ENCODE data around the gene ENPP4.

Gene ENPP4

DNA sequence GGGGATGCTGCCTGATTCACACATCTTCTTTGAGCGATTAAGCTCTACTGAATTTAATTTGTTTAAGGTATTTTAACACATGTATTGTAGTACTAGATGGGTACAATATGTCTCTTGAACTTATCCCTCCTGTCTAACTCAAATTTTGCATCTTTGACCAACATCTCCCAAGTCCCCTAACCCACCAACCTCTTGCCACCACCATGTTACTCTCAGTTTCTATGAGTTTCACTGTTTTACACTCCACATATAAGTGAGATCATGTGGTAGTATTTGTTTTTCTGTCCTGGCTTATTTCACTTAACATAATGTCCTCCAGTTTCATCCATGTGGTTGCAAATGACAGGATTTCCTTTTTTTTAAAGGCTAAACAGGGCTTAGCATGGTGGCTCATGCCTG is 38.7 kb upstream of the ENPP4 start:
- TF ChIP-seq EZH2phosphoT487 (IDR thresholded peaks at IDR 0.05; ENCODE audit: borderline replicate concordance, low read length) = no peak
- TF ChIP-seq, protein P1, sequence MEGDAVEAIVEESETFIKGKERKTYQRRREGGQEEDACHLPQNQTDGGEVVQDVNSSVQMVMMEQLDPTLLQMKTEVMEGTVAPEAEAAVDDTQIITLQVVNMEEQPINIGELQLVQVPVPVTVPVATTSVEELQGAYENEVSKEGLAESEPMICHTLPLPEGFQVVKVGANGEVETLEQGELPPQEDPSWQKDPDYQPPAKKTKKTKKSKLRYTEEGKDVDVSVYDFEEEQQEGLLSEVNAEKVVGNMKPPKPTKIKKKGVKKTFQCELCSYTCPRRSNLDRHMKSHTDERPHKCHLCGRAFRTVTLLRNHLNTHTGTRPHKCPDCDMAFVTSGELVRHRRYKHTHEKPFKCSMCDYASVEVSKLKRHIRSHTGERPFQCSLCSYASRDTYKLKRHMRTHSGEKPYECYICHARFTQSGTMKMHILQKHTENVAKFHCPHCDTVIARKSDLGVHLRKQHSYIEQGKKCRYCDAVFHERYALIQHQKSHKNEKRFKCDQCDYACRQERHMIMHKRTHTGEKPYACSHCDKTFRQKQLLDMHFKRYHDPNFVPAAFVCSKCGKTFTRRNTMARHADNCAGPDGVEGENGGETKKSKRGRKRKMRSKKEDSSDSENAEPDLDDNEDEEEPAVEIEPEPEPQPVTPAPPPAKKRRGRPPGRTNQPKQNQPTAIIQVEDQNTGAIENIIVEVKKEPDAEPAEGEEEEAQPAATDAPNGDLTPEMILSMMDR (IDR thresholded peaks at IDR 0.05; ENCODE audit: low read depth, low read length, poor library complexity, severe bottlenecking) = no peak
- Histone ChIP-seq H3F3A (ENCODE audit: control insufficient read depth, insufficient read depth) (no peaks in the 10 kb centered on the region), H3K27me3 (ENCODE audit: control insufficient read depth, low read length) (peaks cover 8% of the 10 kb centered on the region), H3K4me3 (ENCODE audit: low read length) (no peak overlapping the region), H3K9me3 (ENCODE audit: control insufficient read depth, insufficient read depth, low read length) (no peaks in the 10 kb centered on the region), H3K27ac (ENCODE audit: low read depth, low read length) (no peak overlapping the region), H3K9me2 (replicated peaks; ENCODE audit: control insufficient read depth, low read length) (no peaks in the 10 kb centered on the region), H3K4me2 (ENCODE audit: low read length) (no peak overlapping the region), H3K36me3 (ENCODE audit: control insufficient read depth, low read length) (no peaks in the 10 kb centered on the region), H4K20me1 (ENCODE audit: control insufficient read depth, insufficient read depth, low read depth, low read length) (no peaks in the 10 kb centered on the region), H3K4me1 (ENCODE audit: control insufficient read depth, low read length) (no peaks in the 10 kb centered on the region), H3K79me2 (ENCODE audit: control insufficient read depth, low read length) (no peaks in the 10 kb centered on the region)

DNA sequence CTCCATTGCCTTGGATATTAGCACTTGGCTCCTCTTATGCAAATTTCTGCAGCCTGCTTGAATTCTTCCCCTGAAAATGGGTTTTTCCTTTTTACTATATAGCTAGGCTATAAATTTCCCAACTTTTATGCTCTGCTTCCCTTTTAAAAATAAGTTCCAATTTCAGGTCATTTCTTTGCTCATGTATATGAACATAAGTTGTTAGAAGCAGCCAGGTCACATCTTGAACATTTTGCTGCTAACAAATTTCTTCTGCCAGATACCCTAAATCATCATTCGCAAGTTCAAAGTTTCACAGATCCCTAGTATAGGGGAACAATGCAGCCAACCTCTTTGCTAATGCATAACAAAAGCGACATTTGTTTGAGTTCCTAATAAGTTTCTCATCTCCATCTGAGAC is 34.5 kb upstream of the ENPP4 start:
- Histone ChIP-seq H3K27ac (ENCODE audit: low read depth, low read length) (no peak overlapping the region), H3K27me3 (ENCODE audit: control insufficient read depth, low read length) (no peaks in the 10 kb centered on the region), H3K4me2 (ENCODE audit: low read length) (no peak overlapping the region), H3F3A (ENCODE audit: control insufficient read depth, insufficient read depth) (no peaks in the 10 kb centered on the region), H3K4me3 (ENCODE audit: low read length) (no peak overlapping the region), H4K20me1 (ENCODE audit: control insufficient read depth, insufficient read depth, low read depth, low read length) (no peaks in the 10 kb centered on the region), H3K9me3 (ENCODE audit: control insufficient read depth, insufficient read depth, low read length) (no peaks in the 10 kb centered on the region), H3K36me3 (ENCODE audit: control insufficient read depth, low read length) (no peaks in the 10 kb centered on the region), H3K9me2 (replicated peaks; ENCODE audit: control insufficient read depth, low read length) (no peaks in the 10 kb centered on the region), H3K79me2 (ENCODE audit: control insufficient read depth, low read length) (no peaks in the 10 kb centered on the region), H3K4me1 (ENCODE audit: control insufficient read depth, low read length) (no peaks in the 10 kb centered on the region)
- TF ChIP-seq, protein P1 (IDR thresholded peaks at IDR 0.05; ENCODE audit: low read depth, low read length, poor library complexity, severe bottlenecking) = no peak
- no peak for TF ChIP-seq EZH2phosphoT487 (IDR thresholded peaks at IDR 0.05; ENCODE audit: borderline replicate concordance, low read length)

- H3K4me3 ChIP-seq (ENCODE audit: low read length) = no peak overlapping the region
- H3K9me2 ChIP-seq (replicated peaks; ENCODE audit: control insufficient read depth, low read length) = no peaks in the 10 kb centered on the region
- H3K4me2 ChIP-seq (ENCODE audit: low read length) = no peak overlapping the region
- no peaks in the 10 kb centered on the region for H3K79me2 ChIP-seq (ENCODE audit: control insufficient read depth, low read length)
- H3K4me1 ChIP-seq (ENCODE audit: control insufficient read depth, low read length) = no peaks in the 10 kb centered on the region
- no peaks in the 10 kb centered on the region for H3K27me3 ChIP-seq (ENCODE audit: control insufficient read depth, low read length)
- no peak overlapping the region for H3K27ac ChIP-seq (ENCODE audit: low read depth, low read length)
- no peaks in the 10 kb centered on the region for H3K36me3 ChIP-seq (ENCODE audit: control insufficient read depth, low read length)
- no peaks in the 10 kb centered on the region for H3K9me3 ChIP-seq (ENCODE audit: control insufficient read depth, insufficient read depth, low read length)
- TF ChIP-seq EZH2phosphoT487 (IDR thresholded peaks at IDR 0.05; ENCODE audit: borderline replicate concordance, low read length) = no peak
- TF ChIP-seq, protein P1 (IDR thresholded peaks at IDR 0.05; ENCODE audit: low read depth, low read length, poor library complexity, severe bottlenecking) = no peak
- no peaks in the 10 kb centered on the region for H4K20me1 ChIP-seq (ENCODE audit: control insufficient read depth, insufficient read depth, low read depth, low read length)
- H3F3A ChIP-seq (ENCODE audit: control insufficient read depth, insufficient read depth) = no peaks in the 10 kb centered on the region
Measured at GRCh38 chr6:46097366-46097765, 32.4 kb upstream of the ENPP4 start.

DNA sequence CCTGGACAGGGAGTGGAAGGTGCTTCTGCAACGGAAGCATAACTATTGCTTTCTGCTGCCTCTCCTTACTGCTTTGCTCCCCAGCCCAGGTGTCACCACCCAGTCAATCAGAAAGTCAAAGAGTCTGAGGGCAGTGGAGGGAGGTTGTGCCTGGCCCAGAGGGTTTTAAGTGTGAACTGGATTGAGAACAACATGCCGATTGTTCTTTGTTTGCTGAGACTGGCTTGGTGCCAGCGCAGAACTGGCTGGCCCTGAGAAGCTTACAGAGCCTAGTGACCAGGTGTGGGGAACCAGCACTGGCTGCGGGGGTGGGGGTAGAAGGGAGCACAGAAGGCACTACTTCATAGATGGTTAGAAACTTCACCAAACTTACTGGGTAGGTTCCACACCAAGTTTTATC is 31.1 kb upstream of the ENPP4 start:
- no peaks in the 10 kb centered on the region for H3K36me3 ChIP-seq (ENCODE audit: control insufficient read depth, low read length)
- H3K79me2 ChIP-seq (ENCODE audit: control insufficient read depth, low read length) = no peaks in the 10 kb centered on the region
- no peaks in the 10 kb centered on the region for H4K20me1 ChIP-seq (ENCODE audit: control insufficient read depth, insufficient read depth, low read depth, low read length)
- no peaks in the 10 kb centered on the region for H3K4me1 ChIP-seq (ENCODE audit: control insufficient read depth, low read length)
- TF ChIP-seq, protein P1 (IDR thresholded peaks at IDR 0.05; ENCODE audit: low read depth, low read length, poor library complexity, severe bottlenecking) = no peak
- TF ChIP-seq EZH2phosphoT487 (IDR thresholded peaks at IDR 0.05; ENCODE audit: borderline replicate concordance, low read length) = no peak
- no peak overlapping the region for H3K4me2 ChIP-seq (ENCODE audit: low read length)
- H3K27me3 ChIP-seq (ENCODE audit: control insufficient read depth, low read length) = no peaks in the 10 kb centered on the region
- H3K9me3 ChIP-seq (ENCODE audit: control insufficient read depth, insufficient read depth, low read length) = no peaks in the 10 kb centered on the region
- H3F3A ChIP-seq (ENCODE audit: control insufficient read depth, insufficient read depth) = no peaks in the 10 kb centered on the region
- H3K4me3 ChIP-seq (ENCODE audit: low read length) = no peak overlapping the region
- no peaks in the 10 kb centered on the region for H3K9me2 ChIP-seq (replicated peaks; ENCODE audit: control insufficient read depth, low read length)
- H3K27ac ChIP-seq (ENCODE audit: low read depth, low read length) = no peak overlapping the region

Measured in DOHH2 (cell line).